Measurements from ENCODE around the gene UST.

GRCh38 chr6:148818939-148819575 lies 72.2 kb downstream of the UST start:
- no peak for TF ChIP-seq EZH2phosphoT487 (IDR thresholded peaks at IDR 0.05; ENCODE audit: borderline replicate concordance, low read length)
- TF ChIP-seq, protein P1, sequence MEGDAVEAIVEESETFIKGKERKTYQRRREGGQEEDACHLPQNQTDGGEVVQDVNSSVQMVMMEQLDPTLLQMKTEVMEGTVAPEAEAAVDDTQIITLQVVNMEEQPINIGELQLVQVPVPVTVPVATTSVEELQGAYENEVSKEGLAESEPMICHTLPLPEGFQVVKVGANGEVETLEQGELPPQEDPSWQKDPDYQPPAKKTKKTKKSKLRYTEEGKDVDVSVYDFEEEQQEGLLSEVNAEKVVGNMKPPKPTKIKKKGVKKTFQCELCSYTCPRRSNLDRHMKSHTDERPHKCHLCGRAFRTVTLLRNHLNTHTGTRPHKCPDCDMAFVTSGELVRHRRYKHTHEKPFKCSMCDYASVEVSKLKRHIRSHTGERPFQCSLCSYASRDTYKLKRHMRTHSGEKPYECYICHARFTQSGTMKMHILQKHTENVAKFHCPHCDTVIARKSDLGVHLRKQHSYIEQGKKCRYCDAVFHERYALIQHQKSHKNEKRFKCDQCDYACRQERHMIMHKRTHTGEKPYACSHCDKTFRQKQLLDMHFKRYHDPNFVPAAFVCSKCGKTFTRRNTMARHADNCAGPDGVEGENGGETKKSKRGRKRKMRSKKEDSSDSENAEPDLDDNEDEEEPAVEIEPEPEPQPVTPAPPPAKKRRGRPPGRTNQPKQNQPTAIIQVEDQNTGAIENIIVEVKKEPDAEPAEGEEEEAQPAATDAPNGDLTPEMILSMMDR (conservative IDR thresholded peaks at IDR 0.05; ENCODE audit: low read depth, low read length), result no peak
- no peak for TF ChIP-seq EZH2 (IDR thresholded peaks at IDR 0.05; ENCODE audit: low read length, unreplicated experiment)
